ENCODE measurements around the gene GFI1B.

GRCh38 chr9:132970324-132971062 is 8.0 kb upstream of the GFI1B start:
- TF ChIP-seq POLR2A (IDR thresholded peaks at IDR 0.05) (no peak), CTCF (IDR thresholded peaks at IDR 0.05) (no peak)
